CD4-positive, alpha-beta memory T cell (primary cell): ENCODE results near the gene ASF1A. TPM values are rescaled to one million over a fixed set of nuclear protein-coding genes. Genes with fewer than 3 reads are reported as not detected.
A peak's percentile ranks its signal among the peaks of the same experiment; 100 is the strongest.

Experiments
- CTCF ChIA-PET: fragments of 350-600 bp; sonication (Branson Sonifier 250); formaldehyde crosslinking; loops from one replicate; lab custom pipeline; 2021; ENCODE audit warnings: inconsistent platforms; ENCODE audit not compliant: partially characterized antibody; lab: Charles Lee
- POLR2A ChIA-PET: fragments of 350-600 bp; sonication (Branson Sonifier 250); formaldehyde crosslinking; loops from one replicate; lab custom pipeline; 2021; ENCODE audit not compliant: partially characterized antibody; lab: Charles Lee
- DNase-seq, 5 donors: peaks; one replicate each; pipeline versions ENCODE4 v3.0.0 to v3.0.0-alpha.2; 2020 to 2022; ENCODE audit warnings: mixed read lengths in 1 of 5
- H3K27ac ChIP-seq: one replicate; pipeline ENCODE4 v1.7.0; 2013; ENCODE audit warnings: low read depth, low read length
- H3K27me3 ChIP-seq: 2 replicates; pipeline ENCODE4 v1.7.0; 2013; ENCODE audit warnings: mild to moderate bottlenecking, low read length, moderate library complexity; ENCODE audit not compliant: insufficient read depth
- H3K36me3 ChIP-seq: 2 replicates; pipeline ENCODE4 v1.7.0; 2013; ENCODE audit warnings: mild to moderate bottlenecking, low read length, moderate library complexity; ENCODE audit not compliant: insufficient read depth
- H3K4me1 ChIP-seq: 2 replicates; pipeline ENCODE4 v1.7.0; 2013; ENCODE audit warnings: mild to moderate bottlenecking, low read length, moderate library complexity; ENCODE audit not compliant: insufficient read depth
- H3K4me3 ChIP-seq, 2 donors: one replicate each; pipeline ENCODE4 v1.7.0; 2013; ENCODE audit warnings: low read length in 2 of 2, mild to moderate bottlenecking in 1 of 2
- H3K9me3 ChIP-seq, 2 donors: one replicate each; pipeline ENCODE4 v1.7.0; 2013; ENCODE audit warnings: low read length in 2 of 2, control low read depth in 1 of 2; ENCODE audit not compliant: control insufficient read depth in 1 of 2
- H3K27ac Mint-ChIP-seq, 7 donors: one replicate each; pipeline ENCODE4 v1.8.0; 2020 to 2021; ENCODE audit warnings: mixed read lengths in 7 of 7, mild to moderate bottlenecking in 6 of 7, inconsistent platforms in 3 of 7, moderate library complexity in 3 of 7
- H3K27me3 Mint-ChIP-seq, 2 donors: one replicate each; pipeline ENCODE4 v1.8.0; 2020 to 2021; ENCODE audit warnings: mixed read lengths in 2 of 2
- H3K36me3 Mint-ChIP-seq, 2 donors: one replicate each; pipeline ENCODE4 v1.8.0; 2020 to 2021; ENCODE audit warnings: mixed read lengths in 2 of 2, inconsistent platforms in 1 of 2, mild to moderate bottlenecking in 1 of 2
- H3K4me1 Mint-ChIP-seq, 4 donors: one replicate each; pipeline ENCODE4 v1.8.0; 2020 to 2021; ENCODE audit warnings: mixed read lengths in 4 of 4, mild to moderate bottlenecking in 1 of 4
- H3K4me3 Mint-ChIP-seq, 8 donors: one replicate each; pipeline ENCODE4 v1.8.0; 2020 to 2021; ENCODE audit warnings: mixed read lengths in 8 of 8, mild to moderate bottlenecking in 7 of 8, moderate library complexity in 6 of 8, inconsistent platforms in 3 of 8
- H3K9me3 Mint-ChIP-seq, 8 donors: one replicate each; pipeline ENCODE4 v1.8.0; 2020 to 2021; ENCODE audit warnings: mixed read lengths in 8 of 8, mild to moderate bottlenecking in 5 of 8, inconsistent platforms in 3 of 8, moderate library complexity in 1 of 8
- intact Hi-C: fragments of 100-400 bp; cut with micrococcal nuclease; formaldehyde crosslinking; loops from one replicate; pipeline ENCODE4 v1.15.1; 2023
- polyA plus RNA-seq, 2 donors: library from polyadenylated mRNA; unstranded; fragments of 300-500 nt; fragmentation: Illumina TruSeq; gene quantifications; one replicate each; pipeline ENCODE4 v1.2.3, GENCODE V29; 2021
- total RNA-seq, 2 experiments: library from RNA; stranded (reverse); gene quantifications; one replicate each; pipeline ENCODE4 v1.2.3, GENCODE V29; 2021

The ASF1A gene
- total and polyA plus RNA-seq, 4 experiments from 2014 or later: 64.0 to 78.5 (median 66.2) TPM

DNA sequence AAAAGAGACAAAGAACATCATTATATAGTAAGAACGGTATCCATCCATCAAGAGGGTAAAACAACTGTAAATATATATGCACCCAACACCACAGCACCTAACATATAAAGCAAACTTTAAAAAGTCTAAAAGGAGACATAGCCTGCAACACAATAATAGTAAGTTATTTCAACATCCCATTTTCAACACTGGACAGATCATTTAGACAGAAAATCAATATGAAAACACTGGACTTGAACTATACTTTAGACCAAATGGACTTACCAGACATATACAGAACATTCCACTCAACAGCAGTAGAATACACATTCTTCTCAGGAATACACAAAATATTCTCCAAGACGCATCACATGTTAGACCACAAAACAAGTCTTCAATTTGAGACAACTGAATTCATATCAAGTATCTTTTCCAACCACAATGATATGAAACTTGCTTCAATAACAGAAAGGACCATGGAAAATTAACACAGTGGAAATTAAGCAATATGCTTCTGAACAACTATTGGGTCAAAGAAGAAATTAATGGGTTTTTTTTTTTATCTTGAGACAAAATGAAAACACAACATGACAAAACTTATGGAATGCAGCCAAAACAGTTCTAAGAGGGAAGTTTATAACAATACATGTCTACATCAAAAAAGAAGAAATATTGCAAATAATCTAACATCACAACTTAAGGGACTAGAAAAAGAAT lies 23.9 kb upstream of the ASF1A start:
- intact Hi-C loops: no loop called here
- Mint-ChIP-seq H3K4me3 (peak overlapping the region in 1 of 8 donors; percentile 29), H3K36me3 (peaks cover 23 to 40% of the 10 kb centered on the region in 2 donors), H3K27me3 (no peaks in the 10 kb centered on the region), H3K27ac (no peak overlapping the region), H3K9me3 (peaks cover 0 to 17% (median 8%) of the 10 kb centered on the region in 8 donors), H3K4me1 (peaks cover 28 to 51% (median 42%) of the 10 kb centered on the region in 4 donors)
- Histone ChIP-seq H3K4me1 (peaks cover 4% of the 10 kb centered on the region), H3K27ac (no peak overlapping the region), H3K36me3 (no peaks in the 10 kb centered on the region), H3K4me3 (no peak overlapping the region), H3K27me3 (no peaks in the 10 kb centered on the region), H3K9me3 (no peaks in the 10 kb centered on the region)
- no peak for DNase-seq
- POLR2A ChIA-PET: interaction anchor here (0.9 kb wide), 2 partner anchors 21 to 23 kb away, joined by 3 to 4 read pairs; no protein-coding TSS in a partner anchor
- CTCF ChIA-PET: no interaction called here

DNA sequence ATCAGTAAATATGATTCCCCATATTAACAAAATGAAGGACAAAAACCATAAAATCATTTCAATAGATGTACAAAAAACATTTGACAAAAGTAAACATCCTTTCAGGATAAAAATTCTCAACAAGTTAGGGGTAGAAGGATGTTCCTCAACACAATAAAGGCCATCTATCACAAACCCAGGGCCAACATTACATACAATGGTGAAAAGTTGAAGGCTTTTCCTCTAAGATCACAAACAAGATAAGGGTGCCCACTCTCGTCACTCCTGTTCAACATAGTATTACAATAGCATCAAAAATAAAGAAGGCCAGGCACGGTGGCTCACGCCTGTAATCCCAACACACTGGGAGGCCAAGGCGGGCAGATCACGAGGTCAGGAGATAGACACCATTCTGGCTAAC lies 22.6 kb upstream of the ASF1A start:
- Mint-ChIP-seq H3K36me3 (peaks cover 23 to 43% of the 10 kb centered on the region in 2 donors), H3K9me3 (peaks cover 0 to 12% (median 8%) of the 10 kb centered on the region in 8 donors), H3K27ac (no peak overlapping the region), H3K4me3 (no peak overlapping the region), H3K27me3 (no peaks in the 10 kb centered on the region), H3K4me1 (peaks cover 23 to 44% (median 33%) of the 10 kb centered on the region in 4 donors)
- intact Hi-C loops: no loop called here
- H3K4me1 ChIP-seq: no peaks in the 10 kb centered on the region
- no peak overlapping the region for H3K27ac ChIP-seq
- H3K4me3 ChIP-seq: no peak overlapping the region
- POLR2A ChIA-PET: no interaction called here
- DNase-seq: no peak
- H3K9me3 ChIP-seq: no peaks in the 10 kb centered on the region
- H3K27me3 ChIP-seq: no peaks in the 10 kb centered on the region
- H3K36me3 ChIP-seq: no peaks in the 10 kb centered on the region
- CTCF ChIA-PET: interaction anchor here (1.1 kb wide), 1 partner anchor 10 kb away, joined by 3 read pairs; no protein-coding TSS in a partner anchor

DNA sequence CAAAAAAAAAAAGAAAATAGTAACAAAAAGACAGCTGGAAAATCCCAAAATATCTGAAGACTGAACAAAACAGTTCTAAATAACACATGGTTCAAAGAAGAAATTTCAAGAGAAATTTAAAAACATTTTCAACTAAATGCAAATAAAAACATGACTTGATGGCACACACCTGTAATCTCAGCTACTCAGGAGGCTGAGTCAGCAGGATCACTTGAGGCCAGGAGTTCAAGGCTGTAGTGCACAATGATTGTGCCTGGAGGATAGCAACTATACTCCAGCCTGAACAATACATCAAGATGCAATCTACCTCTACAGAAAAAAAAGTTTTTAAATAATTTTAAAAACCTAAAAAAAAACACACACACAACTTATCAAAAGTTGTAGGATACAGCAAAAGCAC lies 21.6 kb upstream of the ASF1A start:
- Mint-ChIP-seq H3K27me3 (no peaks in the 10 kb centered on the region), H3K27ac (no peak overlapping the region), H3K4me1 (peaks cover 24 to 50% (median 37%) of the 10 kb centered on the region in 4 donors), H3K36me3 (peaks cover 21 to 41% of the 10 kb centered on the region in 2 donors), H3K4me3 (peak overlapping the region in 1 of 8 donors; percentile 7), H3K9me3 (peaks cover 0 to 10% (median 7%) of the 10 kb centered on the region in 8 donors)
- Histone ChIP-seq H3K27ac (no peak overlapping the region), H3K36me3 (no peaks in the 10 kb centered on the region), H3K4me3 (no peak overlapping the region), H3K9me3 (no peaks in the 10 kb centered on the region), H3K4me1 (no peaks in the 10 kb centered on the region), H3K27me3 (no peaks in the 10 kb centered on the region)
- POLR2A ChIA-PET: interaction anchor here (1.5 kb wide), 1 partner anchor 22 kb away, joined by 3 read pairs; the partner anchor contains the start of gene ASF1A
- DNase-seq: no peak
- intact Hi-C loops: no loop called here
- CTCF ChIA-PET: interaction anchor here (1.1 kb wide), 1 partner anchor 9 kb away, joined by 3 read pairs; no protein-coding TSS in a partner anchor

DNA sequence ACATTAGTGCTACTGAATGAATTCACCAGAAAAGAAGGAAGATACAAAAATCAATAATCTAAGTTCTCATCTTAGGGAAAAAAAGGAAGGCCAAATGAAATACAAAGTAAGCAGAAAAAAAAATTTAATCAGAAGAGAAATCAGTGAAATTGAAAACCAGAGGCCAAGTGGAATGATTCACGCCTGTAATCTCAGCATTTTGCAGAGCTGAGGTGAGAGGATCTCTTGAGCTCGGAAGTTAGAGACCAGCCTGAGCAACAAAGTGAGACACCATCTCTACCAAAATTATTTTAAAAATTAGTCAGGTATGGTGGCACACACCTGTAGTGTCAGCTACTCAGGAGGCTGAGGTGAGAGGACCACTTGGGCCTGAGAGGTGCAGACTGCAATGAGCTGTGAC lies 21.2 kb upstream of the ASF1A start:
- H3K36me3 ChIP-seq: no peaks in the 10 kb centered on the region
- Mint-ChIP-seq H3K4me3 (peak overlapping the region in 1 of 8 donors; percentile 7), H3K27me3 (no peaks in the 10 kb centered on the region), H3K9me3 (peaks cover 0 to 10% (median 7%) of the 10 kb centered on the region in 8 donors), H3K4me1 (peaks cover 27 to 54% (median 40%) of the 10 kb centered on the region in 4 donors), H3K36me3 (peaks cover 21 to 45% of the 10 kb centered on the region in 2 donors), H3K27ac (no peak overlapping the region)
- POLR2A ChIA-PET: interaction anchor here (1.5 kb wide), 1 partner anchor 21 kb away, joined by 3 read pairs; the partner anchor contains the start of gene ASF1A
- H3K9me3 ChIP-seq: no peaks in the 10 kb centered on the region
- no peak for DNase-seq
- CTCF ChIA-PET: no interaction called here
- no peaks in the 10 kb centered on the region for H3K4me1 ChIP-seq
- H3K27me3 ChIP-seq: no peaks in the 10 kb centered on the region
- no peak overlapping the region for H3K4me3 ChIP-seq
- H3K27ac ChIP-seq: no peak overlapping the region
- intact Hi-C loops: no loop called here

DNA sequence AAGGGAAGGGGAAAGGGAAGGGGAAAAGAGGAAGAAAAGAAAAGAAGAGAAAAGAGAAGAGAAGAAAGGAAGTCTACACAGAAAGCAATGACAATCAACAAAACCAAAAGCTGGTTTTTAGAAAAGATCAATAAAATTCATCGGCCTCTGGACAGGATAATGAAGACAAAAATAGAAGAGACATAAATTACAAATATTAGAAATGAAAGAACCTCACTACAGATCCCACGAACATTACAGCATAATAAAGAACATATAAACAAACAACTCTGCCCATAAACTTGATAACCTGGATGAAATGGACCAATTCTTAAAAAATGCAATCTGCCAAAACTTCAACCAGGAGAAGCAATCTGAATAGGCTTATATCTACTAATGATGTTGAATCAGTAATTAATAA lies 20.7 kb upstream of the ASF1A start:
- peaks cover 26 to 57% (median 43%) of the 10 kb centered on the region in 4 donors for H3K4me1 Mint-ChIP-seq
- no peaks in the 10 kb centered on the region for H3K27me3 Mint-ChIP-seq
- no peak overlapping the region for H3K27ac ChIP-seq
- no peak for DNase-seq
- H3K36me3 Mint-ChIP-seq: peaks cover 23 to 45% of the 10 kb centered on the region in 2 donors
- no peaks in the 10 kb centered on the region for H3K27me3 ChIP-seq
- POLR2A ChIA-PET: interaction anchor here (1.5 kb wide), 1 partner anchor 21 kb away, joined by 3 read pairs; the partner anchor contains the start of gene ASF1A
- no peak overlapping the region for H3K4me3 Mint-ChIP-seq
- H3K4me1 ChIP-seq: no peaks in the 10 kb centered on the region
- no peaks in the 10 kb centered on the region for H3K36me3 ChIP-seq
- H3K9me3 Mint-ChIP-seq: peaks cover 0 to 10% (median 7%) of the 10 kb centered on the region in 8 donors
- H3K27ac Mint-ChIP-seq: peak overlapping the region in 1 of 7 donors; percentile 15
- intact Hi-C loops: no loop called here
- CTCF ChIA-PET: no interaction called here
- no peak overlapping the region for H3K4me3 ChIP-seq
- no peaks in the 10 kb centered on the region for H3K9me3 ChIP-seq

DNA sequence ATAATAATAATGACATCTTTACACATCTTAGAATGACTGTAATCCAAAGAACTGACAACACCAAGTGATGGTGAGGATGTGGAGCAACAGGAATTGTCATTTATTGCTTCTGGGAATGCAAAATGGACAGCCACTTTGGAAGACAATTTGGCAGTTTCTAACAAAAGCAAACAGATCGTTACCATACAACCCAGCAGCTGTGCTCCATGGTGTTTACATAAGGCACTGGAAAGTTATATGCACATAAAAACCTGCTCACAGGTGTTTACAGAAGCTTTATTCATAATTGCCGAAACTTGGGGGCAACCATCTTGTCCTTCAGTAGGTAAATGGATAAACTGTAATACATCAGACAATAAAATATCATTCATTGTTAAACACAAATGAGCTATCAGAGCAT lies 18.3 kb upstream of the ASF1A start:
- CTCF ChIA-PET: interaction anchor here (1.2 kb wide), 1 partner anchor 11 kb away, joined by 3 read pairs; no protein-coding TSS in a partner anchor

DNA sequence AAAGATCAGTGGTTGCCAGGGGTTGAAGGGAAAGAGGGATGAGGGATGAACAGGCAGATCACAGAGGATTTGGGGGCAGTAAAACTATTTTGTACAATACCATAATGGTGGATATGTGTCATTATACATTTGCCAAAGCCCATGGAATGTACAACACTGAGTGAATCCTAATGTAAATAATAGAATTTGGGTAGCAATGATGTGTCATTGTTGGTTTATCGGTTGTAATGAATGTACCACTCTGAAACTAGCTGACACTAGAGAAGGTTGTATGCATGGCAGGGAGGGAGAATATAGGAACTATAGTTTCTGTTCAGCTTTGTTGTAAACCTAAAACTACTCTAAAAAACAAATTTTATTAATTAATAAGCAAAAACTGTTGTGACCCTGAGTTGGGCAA lies 17.8 kb upstream of the ASF1A start:
- ChIA-PET CTCF (interaction anchor here (1.2 kb wide), 1 partner anchor 12 kb away, joined by 3 read pairs; no protein-coding TSS in a partner anchor), POLR2A (interaction anchor here (1.0 kb wide), 1 partner anchor 18 kb away, joined by 4 read pairs; the partner anchor contains the start of gene ASF1A)
- Mint-ChIP-seq H3K4me3 (no peak overlapping the region), H3K27me3 (no peaks in the 10 kb centered on the region), H3K9me3 (no peaks in the 10 kb centered on the region), H3K36me3 (peaks cover 9 to 27% of the 10 kb centered on the region in 2 donors), H3K27ac (no peak overlapping the region), H3K4me1 (peaks cover 29 to 59% (median 44%) of the 10 kb centered on the region in 4 donors)
- Histone ChIP-seq H3K27ac (no peak overlapping the region), H3K4me1 (peaks cover 22% of the 10 kb centered on the region), H3K27me3 (no peaks in the 10 kb centered on the region), H3K4me3 (no peak overlapping the region), H3K9me3 (no peaks in the 10 kb centered on the region), H3K36me3 (no peaks in the 10 kb centered on the region)
- intact Hi-C loops: no loop called here
- no peak for DNase-seq

More for the DNA sequence above, 18.3 kb upstream of the ASF1A start:
- DNase-seq: no peak
- POLR2A ChIA-PET: interaction anchor here (1.0 kb wide), 1 partner anchor 18 kb away, joined by 4 read pairs; the partner anchor contains the start of gene ASF1A
- Mint-ChIP-seq H3K27ac (no peak overlapping the region), H3K36me3 (peaks cover 13 to 32% of the 10 kb centered on the region in 2 donors), H3K27me3 (no peaks in the 10 kb centered on the region), H3K4me1 (peaks cover 26 to 59% (median 42%) of the 10 kb centered on the region in 4 donors), H3K9me3 (peaks cover 0 to 3% (median 0%) of the 10 kb centered on the region in 8 donors), H3K4me3 (no peak overlapping the region)
- Histone ChIP-seq H3K27ac (no peak overlapping the region), H3K9me3 (no peaks in the 10 kb centered on the region), H3K4me1 (peaks cover 17% of the 10 kb centered on the region), H3K36me3 (no peaks in the 10 kb centered on the region), H3K4me3 (no peak overlapping the region), H3K27me3 (no peaks in the 10 kb centered on the region)
- intact Hi-C loops: no loop called here
